Neural progenitor cell (in vitro differentiated cells): ENCODE measurements around the gene SYNDIG1.

Experiments used
- CTCF ChIP-seq: fragments of 200-600 bp; sonication (generic); IDR thresholded peaks from 2 replicates; pipeline ENCODE4 v1.5.1; 2017; ENCODE audit warnings: antibody characterized with exemption, mild to moderate bottlenecking
- EZH2 ChIP-seq: fragments of 200-600 bp; sonication (generic); IDR thresholded peaks from 2 replicates; pipeline ENCODE4 v1.6.1; 2017; ENCODE audit warnings: antibody characterized with exemption, mild to moderate bottlenecking, moderate library complexity
- EZH2phosphoT487 ChIP-seq: fragments of 200-600 bp; sonication (generic); IDR thresholded peaks from 2 replicates; pipeline ENCODE4 v1.6.1; 2017; ENCODE audit warnings: antibody characterized with exemption

- TF ChIP-seq EZH2phosphoT487 (no peak), CTCF (no peak), EZH2 (no peak)
Observed at GRCh38 chr20:24487648-24488047, 18.2 kb downstream of the SYNDIG1 start.
